ENCODE results near the gene TMF1. TPM values are rescaled to one million over a fixed set of nuclear protein-coding genes. Genes with fewer than 3 reads are reported as not detected.

The TMF1 gene
- total RNA-seq, 1 donor from 2014 or later = 42.0 TPM

DNA sequence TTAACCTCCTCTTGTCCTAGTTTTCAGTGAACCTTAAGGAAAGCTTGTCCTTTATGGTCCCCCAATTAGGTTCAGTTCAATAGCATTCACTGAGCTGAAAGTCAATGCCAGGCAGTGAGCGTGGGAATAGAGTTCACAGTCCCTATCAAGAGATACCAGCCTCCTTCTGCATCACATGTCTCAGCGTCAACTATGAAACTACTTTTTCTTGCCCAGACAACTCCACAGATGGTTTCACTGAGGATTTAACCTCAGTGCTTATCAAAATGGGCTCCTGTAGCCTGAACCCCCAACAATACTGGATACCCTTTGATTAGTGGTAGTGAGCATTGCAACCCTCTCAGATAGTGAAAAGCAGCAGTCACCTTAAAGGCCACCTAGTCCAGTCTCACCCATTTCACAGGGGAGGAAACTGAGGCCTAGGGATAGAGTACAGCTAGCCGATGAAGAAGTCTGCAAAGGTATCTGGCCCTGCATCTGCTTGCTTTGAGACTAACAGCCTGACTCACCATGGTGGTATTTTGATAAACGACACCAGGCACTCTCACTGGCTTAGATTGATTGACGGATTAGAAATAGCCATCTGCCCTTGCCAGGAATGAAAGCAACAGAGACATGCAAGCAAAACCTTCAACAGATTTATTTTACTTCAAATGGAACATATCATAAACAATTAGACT lies 29.6 kb upstream of the TMF1 start:
- H3K27me3 Mint-ChIP-seq (ENCODE audit: unreplicated experiment) = no peaks in the 10 kb centered on the region
- H3K36me3 Mint-ChIP-seq (ENCODE audit: unreplicated experiment) = peaks cover 3% of the 10 kb centered on the region
- TF ChIP-seq, protein P1, sequence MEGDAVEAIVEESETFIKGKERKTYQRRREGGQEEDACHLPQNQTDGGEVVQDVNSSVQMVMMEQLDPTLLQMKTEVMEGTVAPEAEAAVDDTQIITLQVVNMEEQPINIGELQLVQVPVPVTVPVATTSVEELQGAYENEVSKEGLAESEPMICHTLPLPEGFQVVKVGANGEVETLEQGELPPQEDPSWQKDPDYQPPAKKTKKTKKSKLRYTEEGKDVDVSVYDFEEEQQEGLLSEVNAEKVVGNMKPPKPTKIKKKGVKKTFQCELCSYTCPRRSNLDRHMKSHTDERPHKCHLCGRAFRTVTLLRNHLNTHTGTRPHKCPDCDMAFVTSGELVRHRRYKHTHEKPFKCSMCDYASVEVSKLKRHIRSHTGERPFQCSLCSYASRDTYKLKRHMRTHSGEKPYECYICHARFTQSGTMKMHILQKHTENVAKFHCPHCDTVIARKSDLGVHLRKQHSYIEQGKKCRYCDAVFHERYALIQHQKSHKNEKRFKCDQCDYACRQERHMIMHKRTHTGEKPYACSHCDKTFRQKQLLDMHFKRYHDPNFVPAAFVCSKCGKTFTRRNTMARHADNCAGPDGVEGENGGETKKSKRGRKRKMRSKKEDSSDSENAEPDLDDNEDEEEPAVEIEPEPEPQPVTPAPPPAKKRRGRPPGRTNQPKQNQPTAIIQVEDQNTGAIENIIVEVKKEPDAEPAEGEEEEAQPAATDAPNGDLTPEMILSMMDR (IDR thresholded peaks at IDR 0.05) = no peak
- H3K27ac Mint-ChIP-seq (ENCODE audit: unreplicated experiment) = peak overlapping the region; percentile 98
- H3K4me1 Mint-ChIP-seq (ENCODE audit: unreplicated experiment) = peaks cover 74% of the 10 kb centered on the region
- no peak for DNase-seq (ENCODE audit: extremely low spot score, unreplicated experiment)
- H3K4me3 Mint-ChIP-seq (ENCODE audit: unreplicated experiment) = no peak overlapping the region
- H3K9me3 Mint-ChIP-seq (ENCODE audit: unreplicated experiment) = no peaks in the 10 kb centered on the region

DNA sequence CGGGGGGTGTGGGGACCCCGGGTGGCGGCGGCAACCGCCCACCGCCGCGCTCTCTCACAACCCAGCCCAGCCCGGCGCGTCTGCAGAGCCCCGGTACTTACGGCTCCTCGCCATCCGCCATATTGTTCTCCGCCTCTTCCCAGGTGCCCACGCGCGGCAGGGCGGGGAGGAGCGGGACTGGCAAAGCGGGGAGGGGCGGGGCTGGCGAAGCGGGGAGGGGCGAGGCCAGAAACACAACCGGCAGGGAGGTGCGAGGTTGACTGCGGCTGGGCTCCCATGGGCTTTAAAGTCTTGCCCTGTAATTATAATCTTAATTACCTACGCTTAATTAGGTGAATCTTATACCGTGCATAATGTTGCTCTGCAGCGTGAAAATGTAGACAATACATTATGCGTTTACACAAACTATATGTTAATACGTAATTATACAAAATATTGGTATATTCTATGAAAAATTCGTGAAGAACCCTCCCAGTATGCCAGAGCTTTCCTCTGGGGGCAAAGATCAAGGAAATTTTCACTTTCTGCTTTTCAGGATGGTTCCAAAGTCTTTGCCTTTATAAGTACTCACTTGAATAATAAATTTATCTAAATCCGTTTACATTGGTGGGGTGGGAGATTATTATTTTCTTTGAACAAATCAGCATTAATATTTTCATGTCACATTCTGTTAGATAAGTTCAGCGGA lies 28.2 kb upstream of the TMF1 start, which contains the start of gene UBA3:
Gene UBA3 (minus strand): TSS at position 133 of the 688 bp plus-strand sequence. CDS start 12 bp downstream, at position 121.
- H3K27me3 Mint-ChIP-seq (ENCODE audit: unreplicated experiment) = no peaks in the 10 kb centered on the region
- peak within 1 kb of the TSS; percentile 80 for H3K4me3 Mint-ChIP-seq (ENCODE audit: unreplicated experiment)
- H3K27ac Mint-ChIP-seq (ENCODE audit: unreplicated experiment) = peak within 1 kb of the TSS; percentile 54
- peaks cover 6% of the 10 kb centered on the region for H3K36me3 Mint-ChIP-seq (ENCODE audit: unreplicated experiment)
- DNase-seq (ENCODE audit: extremely low spot score, unreplicated experiment) = peak; percentile 93
- H3K4me1 Mint-ChIP-seq (ENCODE audit: unreplicated experiment) = peaks cover 66% of the 10 kb centered on the region
- TF ChIP-seq, protein P1 (IDR thresholded peaks at IDR 0.05) = no peak
- H3K9me3 Mint-ChIP-seq (ENCODE audit: unreplicated experiment) = no peaks in the 10 kb centered on the region

- DNase-seq (ENCODE audit: extremely low spot score, unreplicated experiment) = no peak
- TF ChIP-seq, protein P1 (IDR thresholded peaks at IDR 0.05) = no peak
Measured at GRCh38 chr3:69079269-69080159, 27.4 kb upstream of the TMF1 start.

GRCh38 chr3:69072928-69073327 lies 20.8 kb upstream of the TMF1 start:
- Mint-ChIP-seq H3K4me1 (ENCODE audit: unreplicated experiment) (peaks cover 9% of the 10 kb centered on the region), H3K27me3 (ENCODE audit: unreplicated experiment) (no peaks in the 10 kb centered on the region), H3K36me3 (ENCODE audit: unreplicated experiment) (peaks cover 36% of the 10 kb centered on the region), H3K4me3 (ENCODE audit: unreplicated experiment) (no peak overlapping the region), H3K9me3 (ENCODE audit: unreplicated experiment) (no peaks in the 10 kb centered on the region), H3K27ac (ENCODE audit: unreplicated experiment) (no peak overlapping the region)
- DNase-seq (ENCODE audit: extremely low spot score, unreplicated experiment) = no peak
- TF ChIP-seq, protein P1 (IDR thresholded peaks at IDR 0.05) = no peak

More at GRCh38 chr3:69079269-69080159, 27.4 kb upstream of the TMF1 start:
- H3K4me1 Mint-ChIP-seq (ENCODE audit: unreplicated experiment) = peaks cover 64% of the 10 kb centered on the region
- peaks cover 7% of the 10 kb centered on the region for H3K36me3 Mint-ChIP-seq (ENCODE audit: unreplicated experiment)
- no peaks in the 10 kb centered on the region for H3K27me3 Mint-ChIP-seq (ENCODE audit: unreplicated experiment)
- H3K9me3 Mint-ChIP-seq (ENCODE audit: unreplicated experiment) = no peaks in the 10 kb centered on the region
- peak overlapping the region; percentile 51 for H3K27ac Mint-ChIP-seq (ENCODE audit: unreplicated experiment)
- H3K4me3 Mint-ChIP-seq (ENCODE audit: unreplicated experiment) = peak overlapping the region; percentile 80

Measured in osteocyte (in vitro differentiated cells).